IPS DF 6.9 (cell line): ENCODE data around the gene UBE2M.

ENCODE experiments used
- DNase-seq: peaks from one replicate; pipeline ENCODE4 v3.0.0-alpha.2; 2013; ENCODE audit warnings: low read depth, low spot score
- H3K27ac ChIP-seq: one replicate; pipeline ENCODE4 v1.5.1; 2013; ENCODE audit warnings: low read length, control low read depth
- H3K27me3 ChIP-seq: 2 replicates; pipeline ENCODE4 v1.6.1; 2013; ENCODE audit warnings: mild to moderate bottlenecking, low read length; ENCODE audit not compliant: control insufficient read depth, insufficient read depth
- H3K36me3 ChIP-seq: 2 replicates; pipeline ENCODE4 v1.6.1; 2013; ENCODE audit warnings: low read length; ENCODE audit not compliant: control insufficient read depth, insufficient read depth
- H3K4me1 ChIP-seq: 2 replicates; pipeline ENCODE4 v1.6.1; 2013; ENCODE audit warnings: low read length; ENCODE audit not compliant: control insufficient read depth, insufficient read depth
- H3K4me3 ChIP-seq: 2 replicates; pipeline ENCODE4 v1.5.1; 2013; ENCODE audit warnings: mild to moderate bottlenecking, low read length
- H3K9me3 ChIP-seq: 2 replicates; pipeline ENCODE4 v1.6.1; 2013; ENCODE audit warnings: low read length, inconsistent platforms; ENCODE audit not compliant: control insufficient read depth, insufficient read depth
- WGBS: extraction: QIAGEN DNeasy Blood & Tissue Kit; methylation state at CpG from one replicate; pipeline ENCODE4 v1.1.7; 2013; ENCODE audit warnings: mixed read lengths, missing lambda C conversion rate; ENCODE audit not compliant: insufficient read length, insufficient coverage; 5-methylcytosine and 5-hydroxymethylcytosine counted together

Gene UBE2M

GRCh38 chr19:58569943-58570670 lies 11.7 kb upstream of the UBE2M start:
- Histone ChIP-seq H3K9me3 (no peaks in the 10 kb centered on the region), H3K4me1 (no peaks in the 10 kb centered on the region), H3K27ac (no peak overlapping the region), H3K4me3 (no peak overlapping the region), H3K27me3 (no peaks in the 10 kb centered on the region), H3K36me3 (peaks cover 9% of the 10 kb centered on the region)
- WGBS, result no CpG with 5 or more reads among the region's 8 CpGs
- DNase-seq, result no peak

GRCh38 chr19:58569191-58569942 lies 11.0 kb upstream of the UBE2M start:
- H3K27me3 ChIP-seq, result no peaks in the 10 kb centered on the region
- no peak for DNase-seq
- peaks cover 9% of the 10 kb centered on the region for H3K36me3 ChIP-seq
- no peaks in the 10 kb centered on the region for H3K4me1 ChIP-seq
- H3K9me3 ChIP-seq, result no peaks in the 10 kb centered on the region
- no peak overlapping the region for H3K27ac ChIP-seq
- H3K4me3 ChIP-seq, result no peak overlapping the region
- WGBS, result no CpG with 5 or more reads among the region's 6 CpGs

- no peak overlapping the region for H3K27ac ChIP-seq
- WGBS, result no CpG with 5 or more reads among the region's 4 CpGs
These were observed 10.2 kb upstream of the UBE2M start for GRCh38 chr19:58568453-58569130.

GRCh38 chr19:58566989-58567388 lies 8.6 kb upstream of the UBE2M start:
- Histone ChIP-seq H3K27ac (no peak overlapping the region), H3K27me3 (no peaks in the 10 kb centered on the region), H3K36me3 (peaks cover 9% of the 10 kb centered on the region), H3K4me3 (no peak overlapping the region), H3K4me1 (0 out of 2 replicates have a peak, but pooled peaks cover 2% of the 10 kb centered on the region), H3K9me3 (no peaks in the 10 kb centered on the region)
- WGBS, result no CpG with 5 or more reads among the region's 5 CpGs
- no peak for DNase-seq

More at GRCh38 chr19:58568453-58569130, 10.2 kb upstream of the UBE2M start:
- Histone ChIP-seq H3K4me1 (no peaks in the 10 kb centered on the region), H3K4me3 (no peak overlapping the region), H3K9me3 (no peaks in the 10 kb centered on the region), H3K27me3 (no peaks in the 10 kb centered on the region), H3K36me3 (peaks cover 9% of the 10 kb centered on the region)
- DNase-seq, result no peak

GRCh38 chr19:58563823-58564222 lies 5.4 kb upstream of the UBE2M start:
- H3K9me3 ChIP-seq, result no peaks in the 10 kb centered on the region
- H3K4me3 ChIP-seq, result no peak overlapping the region
- no peak for DNase-seq
- no peaks in the 10 kb centered on the region; the same call in 1 of the 2 replicates for H3K36me3 ChIP-seq
- WGBS, result no CpG with 5 or more reads among the region's 6 CpGs
- no peak overlapping the region for H3K27ac ChIP-seq
- H3K4me1 ChIP-seq, result 0 out of 2 replicates have a peak, but pooled peaks cover 2% of the 10 kb centered on the region
- no peaks in the 10 kb centered on the region for H3K27me3 ChIP-seq

GRCh38 chr19:58563034-58563573 lies 4.7 kb upstream of the UBE2M start:
- Histone ChIP-seq H3K4me3 (peak overlapping the region; percentile 18; the same call in 1 of the 2 replicates), H3K27ac (no peak overlapping the region), H3K9me3 (no peaks in the 10 kb centered on the region), H3K36me3 (no peaks in the 10 kb centered on the region; the same call in 1 of the 2 replicates), H3K27me3 (no peaks in the 10 kb centered on the region), H3K4me1 (0 out of 2 replicates have a peak, but pooled peaks cover 2% of the 10 kb centered on the region)
- DNase-seq, result no peak
- WGBS, result no CpG with 5 or more reads among the region's 40 CpGs

GRCh38 chr19:58562122-58563033 lies 4.0 kb upstream of the UBE2M start:
- H3K9me3 ChIP-seq, result no peaks in the 10 kb centered on the region
- no peaks in the 10 kb centered on the region for H3K27me3 ChIP-seq
- 0 out of 2 replicates have a peak, but pooled peaks cover 2% of the 10 kb centered on the region for H3K4me1 ChIP-seq
- H3K27ac ChIP-seq, result no peak overlapping the region
- no CpG with 5 or more reads among the region's 107 CpGs for WGBS
- no peaks in the 10 kb centered on the region; the same call in 1 of the 2 replicates for H3K36me3 ChIP-seq
- no peak for DNase-seq
- peak overlapping the region; percentile 18; the same call in 1 of the 2 replicates for H3K4me3 ChIP-seq

GRCh38 chr19:58561373-58562121 lies 3.1 kb upstream of the UBE2M start:
- Histone ChIP-seq H3K27me3 (no peaks in the 10 kb centered on the region), H3K4me3 (no peak overlapping the region), H3K4me1 (0 out of 2 replicates have a peak, but pooled peaks cover 2% of the 10 kb centered on the region), H3K27ac (no peak overlapping the region), H3K36me3 (peaks cover 1% of the 10 kb centered on the region), H3K9me3 (no peaks in the 10 kb centered on the region)
- WGBS, result no CpG with 5 or more reads among the region's 16 CpGs
- no peak for DNase-seq

GRCh38 chr19:58560921-58561320 lies 2.5 kb upstream of the UBE2M start:
- H3K27ac ChIP-seq, result no peak overlapping the region
- H3K27me3 ChIP-seq, result no peaks in the 10 kb centered on the region
- 0 out of 2 replicates have a peak, but pooled peaks cover 2% of the 10 kb centered on the region for H3K4me1 ChIP-seq
- H3K9me3 ChIP-seq, result no peaks in the 10 kb centered on the region
- no peak overlapping the region for H3K4me3 ChIP-seq
- no peak for DNase-seq
- peaks cover 8% of the 10 kb centered on the region for H3K36me3 ChIP-seq
